GM12872 (cell line): ENCODE results near the gene BHMT2.

Experiments used
- TF ChIP-seq, protein P1 (sequence below): IDR thresholded peaks from 3 replicates; pipeline ENCODE4 v1.5.1; 2011; ENCODE audit warnings: low read depth, mild to moderate bottlenecking, low read length, moderate library complexity; ENCODE audit not compliant: insufficient read depth

The BHMT2 gene

DNA sequence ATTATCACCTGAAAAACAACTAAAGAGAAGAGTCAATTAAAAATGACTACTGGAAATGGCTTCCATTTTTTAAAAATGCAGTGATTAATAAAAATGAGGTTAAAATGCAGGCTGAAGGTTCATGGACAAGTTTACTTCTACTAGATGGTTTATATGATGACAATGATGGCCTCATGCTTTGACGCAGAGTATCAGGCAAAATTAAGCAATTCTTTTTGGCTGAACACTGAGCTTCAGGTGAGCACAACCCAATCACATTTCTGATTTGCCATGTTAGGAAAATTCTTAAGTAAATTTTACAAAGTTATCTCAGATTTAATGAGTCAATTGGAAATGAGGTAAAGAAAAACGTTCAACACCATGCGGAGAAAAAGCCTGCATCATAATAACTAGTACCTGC, 22.4 kb upstream of the BHMT2 start:
- TF ChIP-seq, protein P1, sequence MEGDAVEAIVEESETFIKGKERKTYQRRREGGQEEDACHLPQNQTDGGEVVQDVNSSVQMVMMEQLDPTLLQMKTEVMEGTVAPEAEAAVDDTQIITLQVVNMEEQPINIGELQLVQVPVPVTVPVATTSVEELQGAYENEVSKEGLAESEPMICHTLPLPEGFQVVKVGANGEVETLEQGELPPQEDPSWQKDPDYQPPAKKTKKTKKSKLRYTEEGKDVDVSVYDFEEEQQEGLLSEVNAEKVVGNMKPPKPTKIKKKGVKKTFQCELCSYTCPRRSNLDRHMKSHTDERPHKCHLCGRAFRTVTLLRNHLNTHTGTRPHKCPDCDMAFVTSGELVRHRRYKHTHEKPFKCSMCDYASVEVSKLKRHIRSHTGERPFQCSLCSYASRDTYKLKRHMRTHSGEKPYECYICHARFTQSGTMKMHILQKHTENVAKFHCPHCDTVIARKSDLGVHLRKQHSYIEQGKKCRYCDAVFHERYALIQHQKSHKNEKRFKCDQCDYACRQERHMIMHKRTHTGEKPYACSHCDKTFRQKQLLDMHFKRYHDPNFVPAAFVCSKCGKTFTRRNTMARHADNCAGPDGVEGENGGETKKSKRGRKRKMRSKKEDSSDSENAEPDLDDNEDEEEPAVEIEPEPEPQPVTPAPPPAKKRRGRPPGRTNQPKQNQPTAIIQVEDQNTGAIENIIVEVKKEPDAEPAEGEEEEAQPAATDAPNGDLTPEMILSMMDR: no peak

DNA sequence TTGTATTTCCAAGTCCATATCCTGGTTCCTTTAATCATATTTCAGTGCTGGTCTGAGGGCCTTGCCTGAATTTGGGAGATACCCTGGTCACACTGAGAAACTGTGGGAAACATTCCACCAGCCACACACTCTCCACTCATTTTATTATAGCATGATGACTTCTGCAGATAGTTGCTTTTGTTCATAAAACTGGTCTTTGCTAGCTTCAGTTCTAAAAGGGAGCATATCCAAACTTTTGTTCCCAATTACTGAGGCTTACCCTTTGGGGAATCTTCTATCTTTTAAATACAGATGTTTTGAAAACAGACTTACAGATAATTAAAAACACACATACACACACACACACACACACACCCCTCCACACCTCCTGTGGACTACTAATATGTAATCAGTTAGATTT, 21.1 kb upstream of the BHMT2 start:
- TF ChIP-seq, protein P1: no peak

DNA sequence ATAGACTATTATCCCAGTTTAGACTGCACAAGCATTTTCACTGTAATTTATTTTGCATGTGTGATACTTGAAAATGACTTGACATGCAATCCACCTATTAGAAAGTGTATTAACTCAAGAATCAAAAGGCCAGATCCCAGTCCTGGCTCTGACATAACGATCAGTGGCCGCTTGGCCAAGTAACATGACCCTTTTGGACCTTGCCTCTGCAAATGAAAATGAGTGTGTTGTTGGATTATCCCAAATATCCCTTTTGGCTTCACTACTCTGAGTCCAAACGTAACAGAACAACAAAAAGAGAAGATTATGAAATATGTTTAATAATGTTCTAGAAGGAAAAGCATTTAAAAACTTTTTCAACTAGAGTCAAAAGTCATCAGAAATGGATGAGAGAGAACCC, 19.1 kb upstream of the BHMT2 start:
- TF ChIP-seq, protein P1: no peak

DNA sequence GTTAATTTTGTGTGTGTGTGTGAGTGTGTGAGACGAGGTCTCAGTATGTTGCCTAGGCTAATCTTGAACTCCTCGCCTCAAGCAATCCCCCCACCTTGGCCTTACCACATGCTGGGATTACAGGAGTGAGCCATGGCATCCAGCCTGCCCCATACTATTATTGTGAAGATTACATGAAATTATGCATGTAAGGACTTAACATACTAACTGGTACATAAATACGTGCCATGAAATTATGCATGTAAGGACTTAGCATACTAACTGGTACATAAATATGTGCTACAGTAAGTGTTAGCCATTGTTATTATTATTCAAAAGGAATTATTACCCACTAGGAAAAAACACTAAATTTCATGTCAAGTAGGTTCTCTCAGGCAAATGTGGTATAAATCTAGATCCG, 16.2 kb upstream of the BHMT2 start:
- TF ChIP-seq, protein P1: no peak

DNA sequence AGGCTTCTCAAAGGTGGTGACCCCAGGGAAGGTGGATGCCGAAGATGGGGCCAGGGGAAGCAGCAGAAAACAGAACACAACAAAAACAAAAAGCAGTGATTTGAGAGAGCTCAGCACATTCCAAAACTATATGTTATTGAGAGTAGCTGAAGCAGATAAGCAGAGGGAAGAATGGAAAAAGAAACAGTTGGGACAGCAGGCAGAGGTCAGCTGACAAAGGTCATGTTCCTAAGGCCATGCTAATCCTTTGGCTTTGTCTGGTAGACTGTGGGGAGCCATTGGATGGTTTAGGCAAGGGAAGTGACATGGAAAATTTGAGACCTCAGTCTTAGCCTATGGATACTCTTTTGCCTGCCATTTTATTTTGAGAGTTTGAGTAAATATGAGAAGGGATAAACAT, 14.6 kb upstream of the BHMT2 start:
- TF ChIP-seq, protein P1: no peak

DNA sequence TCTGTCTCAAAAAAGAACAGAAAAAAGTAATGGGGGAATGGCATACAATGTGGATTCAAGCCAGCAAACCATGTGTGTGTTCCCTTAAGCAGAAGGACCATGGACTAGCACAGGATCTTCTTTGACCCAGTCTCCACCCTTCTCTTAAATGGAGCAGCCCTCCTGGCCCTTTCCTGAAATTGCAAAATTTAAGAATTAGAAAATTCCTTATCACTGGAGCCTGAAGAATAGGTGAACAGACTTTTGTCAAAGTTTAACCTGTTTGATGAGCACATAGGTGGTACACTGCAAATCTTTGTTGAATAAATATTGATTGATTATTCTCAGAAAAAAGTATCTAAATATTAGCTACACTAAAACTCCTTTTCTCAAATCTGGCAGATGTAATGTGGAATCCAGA, 12.7 kb upstream of the BHMT2 start:
- TF ChIP-seq, protein P1: no peak

DNA sequence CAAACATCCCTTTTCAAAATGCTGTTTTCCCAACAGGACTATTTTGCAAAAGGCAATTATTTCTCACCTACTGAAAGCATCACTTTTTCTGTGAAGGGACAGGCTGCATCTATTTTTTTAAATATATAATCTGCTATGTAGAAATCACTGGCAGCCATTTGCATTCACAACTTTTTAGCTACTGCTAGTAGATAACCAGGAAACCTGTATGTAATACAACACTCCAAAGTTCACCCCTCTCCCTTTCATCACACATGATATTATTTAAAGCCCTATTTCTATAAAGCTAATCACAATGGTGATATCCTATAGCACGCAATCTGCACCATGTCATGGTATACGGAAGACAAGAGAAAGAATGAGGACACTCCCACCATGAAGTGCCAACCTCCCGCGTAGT, 9.9 kb upstream of the BHMT2 start:
- TF ChIP-seq, protein P1: no peak

DNA sequence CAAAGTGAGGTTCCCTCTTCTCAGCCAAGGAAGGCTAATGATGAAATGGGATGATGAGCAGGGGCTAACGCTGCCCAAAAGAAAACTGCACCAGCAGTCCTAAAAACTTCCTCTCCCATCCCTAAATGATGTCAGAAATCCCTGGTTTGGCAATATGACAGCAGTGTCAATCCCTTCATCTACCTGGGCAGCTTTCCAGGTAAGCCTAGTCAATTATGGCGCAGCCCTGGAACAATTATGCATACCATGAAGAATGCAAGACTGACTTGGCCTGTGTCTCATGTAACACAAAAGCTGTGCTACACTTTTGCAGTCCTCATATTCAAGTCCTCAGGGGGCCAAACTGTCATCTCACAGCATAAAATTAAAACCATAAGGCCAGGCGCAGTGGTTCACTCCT, 7.1 kb upstream of the BHMT2 start:
- TF ChIP-seq, protein P1: no peak
